Upper lobe of left lung (tissue), 4 donors: ENCODE data around the gene STIM1.

ENCODE experiments used
- EP300 ChIP-seq, 4 donors: sonication (generic); formaldehyde crosslinking; IDR thresholded peaks; one replicate each; pipeline ENCODE4 v1.5.1; 2017; ENCODE audit warnings: antibody characterized with exemption in 4 of 4, control low read depth in 2 of 4
- POLR2A ChIP-seq, 4 donors: fragments of 450-650 bp; IDR thresholded peaks; one replicate each; pipeline ENCODE4 v1.5.1; 2016 to 2017; ENCODE audit warnings: antibody characterized with exemption in 4 of 4, mild to moderate bottlenecking in 2 of 4
- TF ChIP-seq, protein P1 (sequence below), 6 experiments: fragments of 450-650 bp in 4 of 6; fragments of 200-600 bp in 2 of 6; sonication (generic) in 2 of 6; IDR thresholded peaks; one replicate each; pipeline ENCODE4 v1.5.1; 2016 to 2019; ENCODE audit warnings: antibody characterized with exemption in 6 of 6

DNA sequence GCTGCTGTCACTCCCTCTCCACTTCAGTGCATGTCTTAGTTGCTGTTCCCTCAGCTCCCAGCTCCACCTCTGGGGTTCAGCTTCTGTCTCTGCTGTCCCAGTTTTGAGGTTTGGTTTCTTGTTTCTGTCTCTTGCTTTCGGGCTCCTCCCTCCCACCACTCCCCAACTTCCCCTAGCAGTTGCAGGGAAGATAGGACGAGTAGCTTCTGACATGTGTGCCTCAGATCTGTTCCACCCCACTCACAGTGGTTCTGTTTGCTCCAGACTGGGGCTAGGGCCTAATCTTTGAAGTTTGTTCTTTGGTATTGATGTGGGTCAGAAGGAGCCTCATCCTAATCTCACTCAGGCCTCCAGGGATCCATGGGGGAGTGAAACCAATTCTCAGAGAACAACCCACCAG, 236.6 kb downstream of the STIM1 start:
- TF ChIP-seq, protein P1, sequence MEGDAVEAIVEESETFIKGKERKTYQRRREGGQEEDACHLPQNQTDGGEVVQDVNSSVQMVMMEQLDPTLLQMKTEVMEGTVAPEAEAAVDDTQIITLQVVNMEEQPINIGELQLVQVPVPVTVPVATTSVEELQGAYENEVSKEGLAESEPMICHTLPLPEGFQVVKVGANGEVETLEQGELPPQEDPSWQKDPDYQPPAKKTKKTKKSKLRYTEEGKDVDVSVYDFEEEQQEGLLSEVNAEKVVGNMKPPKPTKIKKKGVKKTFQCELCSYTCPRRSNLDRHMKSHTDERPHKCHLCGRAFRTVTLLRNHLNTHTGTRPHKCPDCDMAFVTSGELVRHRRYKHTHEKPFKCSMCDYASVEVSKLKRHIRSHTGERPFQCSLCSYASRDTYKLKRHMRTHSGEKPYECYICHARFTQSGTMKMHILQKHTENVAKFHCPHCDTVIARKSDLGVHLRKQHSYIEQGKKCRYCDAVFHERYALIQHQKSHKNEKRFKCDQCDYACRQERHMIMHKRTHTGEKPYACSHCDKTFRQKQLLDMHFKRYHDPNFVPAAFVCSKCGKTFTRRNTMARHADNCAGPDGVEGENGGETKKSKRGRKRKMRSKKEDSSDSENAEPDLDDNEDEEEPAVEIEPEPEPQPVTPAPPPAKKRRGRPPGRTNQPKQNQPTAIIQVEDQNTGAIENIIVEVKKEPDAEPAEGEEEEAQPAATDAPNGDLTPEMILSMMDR (IDR thresholded peaks at IDR 0.05), result no peak
- TF ChIP-seq POLR2A (IDR thresholded peaks at IDR 0.05) (no peak), EP300 (IDR thresholded peaks at IDR 0.05) (no peak)
